AG04450 (cell line): ENCODE measurements around the gene HABP2. TPM values are rescaled to one million over a fixed set of nuclear protein-coding genes. Genes with fewer than 3 reads are reported as not detected.

Experiments used
- CTCF ChIA-PET: fragments of 300-600, 350-600 bp; formaldehyde crosslinking; extraction: SDS; loops from one replicate; lab custom pipeline; 2022; ENCODE audit warnings: antibody characterized with exemption, inconsistent platforms; lab: Charles Lee
- POLR2A ChIA-PET: fragments of 350-600 bp; formaldehyde crosslinking; extraction: SDS; loops from one replicate; lab custom pipeline; 2021; ENCODE audit warnings: antibody characterized with exemption, inconsistent platforms; lab: Yijun Ruan, JAX
- DNase-seq: peaks from one replicate; pipeline ENCODE4 v3.0.0-alpha.2; 2011; ENCODE audit warnings: low read depth, low spot score
- H3K27ac ChIP-seq: one replicate; pipeline ENCODE4 v1.5.1; 2012; ENCODE audit warnings: low read depth, low read length, control low read depth
- H3K27me3 ChIP-seq: one replicate; pipeline ENCODE4 v1.6.0; 2012; ENCODE audit warnings: low read length; ENCODE audit not compliant: control insufficient read depth, insufficient read depth
- H3K4me3 ChIP-seq: 2 replicates; pipeline ENCODE4 v1.5.1; 2011; ENCODE audit warnings: mild to moderate bottlenecking, low read depth, low read length, control low read depth
- H3K9me3 ChIP-seq: 2 replicates; pipeline ENCODE4 v1.5.1; 2012; ENCODE audit warnings: low read length; ENCODE audit not compliant: control insufficient read depth, insufficient read depth
- polyA plus RNA-seq: library from polyadenylated mRNA; depleted of rRNA; stranded (reverse); fragments of >200 nt; gene quantifications from 2 replicates; pipeline ENCODE4 v1.2.3, GENCODE V29; 2011
- TF ChIP-seq, protein P1 (sequence below): IDR thresholded peaks from 2 replicates; pipeline ENCODE4 v1.5.1; 2011; ENCODE audit warnings: low read depth, low read length, control low read depth, inconsistent platforms

Gene HABP2
- polyA plus RNA-seq, 1 experiment, result not detected

DNA sequence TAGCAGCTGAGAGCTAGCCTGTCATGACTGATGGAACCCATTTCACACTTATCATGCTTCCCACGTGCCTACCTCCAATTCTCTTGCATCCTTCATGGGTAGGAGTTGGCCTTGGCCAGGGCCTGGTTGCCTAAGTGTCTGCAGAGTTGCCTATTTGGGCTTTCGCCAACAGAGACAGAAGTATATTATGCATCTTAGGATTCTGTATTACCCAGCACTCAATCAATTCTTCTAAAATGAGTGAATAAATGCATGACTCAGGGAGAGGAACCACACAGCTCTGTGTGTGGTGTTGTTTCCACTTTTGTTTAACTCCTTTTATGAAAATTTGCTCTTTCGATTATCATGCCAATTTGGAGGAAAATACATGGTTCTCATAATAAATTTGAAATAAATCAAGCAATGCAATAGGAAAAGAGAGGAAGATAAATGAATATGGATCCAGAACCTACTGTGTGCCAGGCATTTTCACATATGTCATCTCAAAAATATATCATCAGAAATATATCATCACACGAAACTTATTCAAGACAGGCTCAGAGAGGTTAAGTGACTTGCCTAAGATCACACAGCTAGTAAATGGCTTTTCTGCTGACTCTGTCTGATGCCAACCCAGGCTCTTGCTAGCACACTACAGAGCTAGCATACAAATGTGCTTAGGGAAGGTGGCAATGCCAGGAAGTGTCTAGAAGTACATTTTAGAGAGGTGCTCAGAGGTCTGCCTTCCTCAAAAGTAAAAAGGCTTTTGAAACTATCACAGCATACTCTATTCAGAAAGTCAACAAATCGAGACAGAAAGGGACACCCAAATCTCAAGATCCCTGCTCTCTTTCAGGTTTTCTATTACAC is 9.5 kb upstream of the HABP2 start:
- Histone ChIP-seq H3K27me3 (no peaks in the 10 kb centered on the region), H3K9me3 (no peaks in the 10 kb centered on the region), H3K4me3 (no peak overlapping the region), H3K27ac (no peak overlapping the region)
- DNase-seq, result no peak
- TF ChIP-seq, protein P1, sequence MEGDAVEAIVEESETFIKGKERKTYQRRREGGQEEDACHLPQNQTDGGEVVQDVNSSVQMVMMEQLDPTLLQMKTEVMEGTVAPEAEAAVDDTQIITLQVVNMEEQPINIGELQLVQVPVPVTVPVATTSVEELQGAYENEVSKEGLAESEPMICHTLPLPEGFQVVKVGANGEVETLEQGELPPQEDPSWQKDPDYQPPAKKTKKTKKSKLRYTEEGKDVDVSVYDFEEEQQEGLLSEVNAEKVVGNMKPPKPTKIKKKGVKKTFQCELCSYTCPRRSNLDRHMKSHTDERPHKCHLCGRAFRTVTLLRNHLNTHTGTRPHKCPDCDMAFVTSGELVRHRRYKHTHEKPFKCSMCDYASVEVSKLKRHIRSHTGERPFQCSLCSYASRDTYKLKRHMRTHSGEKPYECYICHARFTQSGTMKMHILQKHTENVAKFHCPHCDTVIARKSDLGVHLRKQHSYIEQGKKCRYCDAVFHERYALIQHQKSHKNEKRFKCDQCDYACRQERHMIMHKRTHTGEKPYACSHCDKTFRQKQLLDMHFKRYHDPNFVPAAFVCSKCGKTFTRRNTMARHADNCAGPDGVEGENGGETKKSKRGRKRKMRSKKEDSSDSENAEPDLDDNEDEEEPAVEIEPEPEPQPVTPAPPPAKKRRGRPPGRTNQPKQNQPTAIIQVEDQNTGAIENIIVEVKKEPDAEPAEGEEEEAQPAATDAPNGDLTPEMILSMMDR, result no peak
- POLR2A ChIA-PET, result no interaction called here
- CTCF ChIA-PET, result no interaction called here

GRCh38 chr10:113544392-113544791 is 8.5 kb upstream of the HABP2 start:
- Histone ChIP-seq H3K4me3 (no peak overlapping the region), H3K9me3 (no peaks in the 10 kb centered on the region), H3K27ac (no peak overlapping the region), H3K27me3 (no peaks in the 10 kb centered on the region)
- TF ChIP-seq, protein P1, result no peak
- no peak for DNase-seq
- ChIA-PET CTCF (no interaction called here), POLR2A (no interaction called here)

- ChIA-PET CTCF (interaction anchor here (0.6 to 1.0 kb wide), 2 partner anchors 16 to 202 kb away, joined by 5 to 7 read pairs; no protein-coding TSS in a partner anchor), POLR2A (no interaction called here)
- Histone ChIP-seq H3K4me3 (no peak overlapping the region), H3K27me3 (no peaks in the 10 kb centered on the region), H3K27ac (no peak overlapping the region), H3K9me3 (no peaks in the 10 kb centered on the region)
- no peak for DNase-seq
- TF ChIP-seq, protein P1, result no peak
These were observed 5.4 kb upstream of the HABP2 start for GRCh38 chr10:113547426-113547825.

DNA sequence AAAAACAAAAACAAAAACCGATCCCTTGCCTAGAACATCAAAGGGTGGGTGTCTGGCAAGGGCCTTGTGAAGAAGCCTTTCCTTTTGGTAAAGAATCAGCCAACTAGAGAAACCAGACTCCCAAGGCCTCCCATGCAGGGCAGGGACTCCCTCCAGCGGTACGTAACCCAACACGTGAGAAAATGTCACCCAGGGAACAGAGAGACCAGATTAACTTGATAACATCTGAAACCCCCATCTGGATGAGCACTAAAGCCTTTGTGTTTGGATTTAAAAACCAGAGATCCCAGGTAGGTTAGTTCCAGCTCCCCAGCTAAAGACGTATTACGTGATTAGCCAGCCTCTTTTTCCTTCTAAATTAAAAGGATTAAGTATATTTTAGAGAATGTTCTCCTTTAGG is 3.0 kb upstream of the HABP2 start:
- Histone ChIP-seq H3K9me3 (no peaks in the 10 kb centered on the region), H3K4me3 (no peak overlapping the region), H3K27ac (no peak overlapping the region), H3K27me3 (no peaks in the 10 kb centered on the region)
- ChIA-PET POLR2A (no interaction called here), CTCF (no interaction called here)
- TF ChIP-seq, protein P1, result no peak
- DNase-seq, result no peak

DNA sequence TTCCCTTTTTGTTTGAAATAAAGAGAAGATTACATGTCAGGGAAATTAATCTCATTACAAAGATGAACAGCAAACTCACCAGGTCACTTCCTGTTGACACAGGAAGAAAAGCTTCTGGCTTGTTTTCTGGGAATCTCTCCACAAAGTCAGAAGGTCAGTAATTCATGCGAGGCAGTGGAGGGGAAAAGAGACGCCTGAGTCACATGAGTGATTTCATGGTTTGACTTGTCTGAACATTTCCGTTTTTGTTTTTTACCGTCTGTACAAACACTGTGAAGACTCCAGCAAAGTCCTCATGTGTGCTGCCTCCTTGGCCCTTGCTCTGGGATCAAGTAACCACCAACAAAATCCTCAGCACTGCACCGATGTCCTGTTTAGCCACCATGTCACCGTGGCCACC is 2.5 kb upstream of the HABP2 start:
- Histone ChIP-seq H3K27me3 (no peaks in the 10 kb centered on the region), H3K4me3 (no peak overlapping the region), H3K27ac (no peak overlapping the region), H3K9me3 (no peaks in the 10 kb centered on the region)
- CTCF ChIA-PET, result no interaction called here
- DNase-seq, result no peak
- TF ChIP-seq, protein P1, result no peak
- POLR2A ChIA-PET, result no interaction called here
